Osteoblast (primary cell): ENCODE data around the gene XRCC1. TPM values are rescaled to one million over a fixed set of nuclear protein-coding genes. Genes with fewer than 3 reads are reported as not detected.

ENCODE experiments used
- DNase-seq: peaks from one replicate; pipeline ENCODE4 v3.0.0; 2011; ENCODE audit warnings: low spot score, mixed read lengths; ENCODE audit not compliant: insufficient read length; ENCODE audit errors: missing footprints
- H2AFZ ChIP-seq: 2 replicates; pipeline ENCODE4 v1.6.0; 2011; ENCODE audit warnings: mild to moderate bottlenecking, low read length
- H3K27ac ChIP-seq: 2 replicates; pipeline ENCODE4 v1.5.1; 2011; ENCODE audit warnings: mild to moderate bottlenecking, low read depth, low read length, moderate library complexity
- H3K27me3 ChIP-seq: 2 replicates; pipeline ENCODE4 v1.6.0; 2012; ENCODE audit warnings: mild to moderate bottlenecking, control low read depth, inconsistent platforms, low read length, moderate library complexity; ENCODE audit not compliant: insufficient read depth
- H3K36me3 ChIP-seq: 2 replicates; pipeline ENCODE4 v1.5.1; 2011; ENCODE audit warnings: mild to moderate bottlenecking, low read length, control low read depth, moderate library complexity; ENCODE audit not compliant: insufficient read depth
- H3K4me1 ChIP-seq: 2 replicates; pipeline ENCODE4 v1.5.1; 2011; ENCODE audit warnings: mild to moderate bottlenecking, low read length, control low read depth, moderate library complexity; ENCODE audit not compliant: insufficient read depth
- H3K4me2 ChIP-seq: 2 replicates; pipeline ENCODE4 v1.6.0; 2011; ENCODE audit warnings: mild to moderate bottlenecking, low read length; ENCODE audit not compliant: insufficient read depth
- H3K4me3 ChIP-seq: fragments of 200-600 bp; sonication (generic); 3 replicates; pipeline ENCODE4 v1.5.1; 2012; ENCODE audit warnings: mild to moderate bottlenecking, low read length, inconsistent platforms; ENCODE audit not compliant: insufficient read depth
- H3K79me2 ChIP-seq: 2 replicates; pipeline ENCODE4 v1.6.0; 2012; ENCODE audit warnings: mild to moderate bottlenecking, low read length, control low read depth, inconsistent platforms; ENCODE audit not compliant: insufficient read depth
- H3K9me3 ChIP-seq: 2 replicates; pipeline ENCODE4 v1.5.1; 2011; ENCODE audit warnings: low read depth, low read length, control low read depth
- H4K20me1 ChIP-seq: 2 replicates; pipeline ENCODE4 v1.6.0; 2012; ENCODE audit warnings: mild to moderate bottlenecking, low read length, control low read depth; ENCODE audit not compliant: insufficient read depth
- total RNA-seq: library from RNA; depleted of rRNA; stranded (reverse); fragments of >200 nt; gene quantifications from 2 replicates; pipeline ENCODE4 v1.2.3, GENCODE V29; 2012
- TF ChIP-seq, protein P1 (sequence below): IDR thresholded peaks from 2 replicates; pipeline ENCODE4 v1.5.1; 2011; ENCODE audit warnings: mild to moderate bottlenecking, low read depth, low read length, moderate library complexity; ENCODE audit errors: extremely low read depth

XRCC1 gene
- total RNA-seq, 1 donor = 21.4 TPM

DNA sequence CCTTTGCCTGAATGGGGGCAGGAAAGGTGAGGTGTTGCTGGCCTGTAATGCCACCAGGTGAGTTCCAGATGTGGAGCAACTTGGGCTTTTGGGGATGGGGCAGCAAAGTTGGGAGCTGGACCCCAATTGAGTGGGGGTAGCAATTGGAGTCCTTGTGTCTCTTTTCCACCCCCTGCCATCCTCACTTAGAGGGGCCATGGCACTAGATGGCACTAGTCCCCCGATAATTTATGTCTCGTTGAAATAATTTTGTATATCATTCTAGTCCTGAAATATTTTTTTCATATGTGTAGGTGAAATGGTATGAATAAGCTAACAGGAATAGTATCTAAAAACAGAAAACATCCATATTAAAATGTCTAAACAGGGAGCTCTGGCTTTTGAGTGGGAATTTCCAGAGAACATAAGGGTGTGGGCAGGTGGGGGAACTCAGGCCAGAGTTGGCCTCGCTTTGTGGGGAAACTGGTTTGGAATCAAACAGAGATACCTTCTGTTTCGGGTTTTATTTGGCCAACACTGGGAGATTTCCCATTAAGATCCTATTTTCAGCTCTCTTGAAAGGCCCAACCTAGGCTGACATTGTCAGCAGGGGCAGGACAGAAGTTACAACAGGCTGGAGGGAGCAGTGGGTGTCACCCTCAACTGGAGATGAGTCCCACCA lies 24.4 kb upstream of the XRCC1 start:
- Histone ChIP-seq H3K79me2 (peaks cover 40% of the 10 kb centered on the region), H3K27ac (no peak overlapping the region), H3K4me1 (peaks cover 15% of the 10 kb centered on the region), H3K9me3 (no peaks in the 10 kb centered on the region), H2AFZ (no peak overlapping the region), H3K4me3 (no peak overlapping the region), H4K20me1 (peaks cover 1% of the 10 kb centered on the region), H3K4me2 (no peak overlapping the region), H3K27me3 (no peaks in the 10 kb centered on the region), H3K36me3 (peaks cover 18% of the 10 kb centered on the region)
- peak; percentile 69 for DNase-seq
- TF ChIP-seq, protein P1, sequence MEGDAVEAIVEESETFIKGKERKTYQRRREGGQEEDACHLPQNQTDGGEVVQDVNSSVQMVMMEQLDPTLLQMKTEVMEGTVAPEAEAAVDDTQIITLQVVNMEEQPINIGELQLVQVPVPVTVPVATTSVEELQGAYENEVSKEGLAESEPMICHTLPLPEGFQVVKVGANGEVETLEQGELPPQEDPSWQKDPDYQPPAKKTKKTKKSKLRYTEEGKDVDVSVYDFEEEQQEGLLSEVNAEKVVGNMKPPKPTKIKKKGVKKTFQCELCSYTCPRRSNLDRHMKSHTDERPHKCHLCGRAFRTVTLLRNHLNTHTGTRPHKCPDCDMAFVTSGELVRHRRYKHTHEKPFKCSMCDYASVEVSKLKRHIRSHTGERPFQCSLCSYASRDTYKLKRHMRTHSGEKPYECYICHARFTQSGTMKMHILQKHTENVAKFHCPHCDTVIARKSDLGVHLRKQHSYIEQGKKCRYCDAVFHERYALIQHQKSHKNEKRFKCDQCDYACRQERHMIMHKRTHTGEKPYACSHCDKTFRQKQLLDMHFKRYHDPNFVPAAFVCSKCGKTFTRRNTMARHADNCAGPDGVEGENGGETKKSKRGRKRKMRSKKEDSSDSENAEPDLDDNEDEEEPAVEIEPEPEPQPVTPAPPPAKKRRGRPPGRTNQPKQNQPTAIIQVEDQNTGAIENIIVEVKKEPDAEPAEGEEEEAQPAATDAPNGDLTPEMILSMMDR = no peak

DNA sequence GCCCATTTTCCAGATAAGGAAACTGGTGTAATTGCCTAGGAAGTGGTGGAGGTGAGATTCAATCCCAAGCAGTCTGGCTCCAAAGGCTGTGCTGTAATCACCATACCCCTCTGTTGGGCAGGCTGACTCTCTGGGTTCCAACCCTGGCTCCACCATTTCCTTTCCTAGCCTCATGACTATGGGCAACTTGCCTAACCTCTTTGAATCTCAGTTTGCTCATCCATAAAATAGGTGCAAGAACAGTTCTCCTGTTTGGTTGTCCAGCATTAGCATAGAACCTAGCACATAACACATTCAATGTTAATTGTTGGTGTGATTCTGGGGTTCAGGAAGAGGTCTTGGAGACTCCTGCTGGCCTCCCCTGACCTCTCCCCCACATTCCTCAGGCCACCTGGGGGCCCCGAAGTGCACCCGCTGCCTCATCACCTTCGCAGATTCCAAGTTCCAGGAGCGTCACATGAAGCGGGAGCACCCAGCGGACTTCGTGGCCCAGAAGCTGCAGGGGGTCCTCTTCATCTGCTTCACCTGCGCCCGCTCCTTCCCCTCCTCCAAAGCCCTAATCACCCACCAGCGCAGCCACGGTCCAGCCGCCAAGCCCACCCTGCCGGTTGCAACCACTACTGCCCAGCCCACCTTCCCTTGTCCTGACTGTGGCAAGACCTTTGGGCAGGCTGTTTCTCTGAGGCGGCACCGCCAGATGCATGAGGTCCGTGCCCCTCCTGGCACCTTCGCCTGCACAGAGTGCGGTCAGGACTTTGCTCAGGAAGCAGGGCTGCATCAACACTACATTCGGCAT lies 23.3 kb upstream of the XRCC1 start:
- no peaks in the 10 kb centered on the region for H3K27me3 ChIP-seq
- H3K4me1 ChIP-seq = peaks cover 25% of the 10 kb centered on the region
- peaks cover 22% of the 10 kb centered on the region for H3K36me3 ChIP-seq
- peaks cover 51% of the 10 kb centered on the region for H3K79me2 ChIP-seq
- no peak overlapping the region for H3K27ac ChIP-seq
- H4K20me1 ChIP-seq = peaks cover 12% of the 10 kb centered on the region
- no peaks in the 10 kb centered on the region for H3K9me3 ChIP-seq
- no peak overlapping the region for H2AFZ ChIP-seq
- H3K4me2 ChIP-seq = peak overlapping the region; percentile 96
- TF ChIP-seq, protein P1 = no peak
- DNase-seq = peak; percentile 21
- no peak overlapping the region for H3K4me3 ChIP-seq

DNA sequence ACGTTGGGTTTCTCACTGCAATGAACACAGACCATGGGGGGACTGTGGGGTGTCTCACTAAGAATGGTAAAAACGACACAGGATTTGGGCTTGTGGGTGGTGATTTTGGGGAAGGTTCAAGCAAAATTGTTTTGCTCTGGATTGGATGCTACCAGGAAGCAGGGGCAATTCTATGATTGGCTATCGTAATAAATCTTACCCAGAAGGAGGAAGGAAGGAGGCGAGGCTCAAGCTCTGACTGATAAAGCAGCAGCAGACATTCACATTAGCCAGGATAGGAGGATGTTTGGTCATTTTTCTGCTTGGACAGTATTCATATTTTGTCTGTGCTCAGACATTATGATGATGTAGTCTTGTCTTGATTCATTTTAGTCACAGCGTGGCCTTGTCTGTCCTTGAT lies 22.5 kb upstream of the XRCC1 start:
- peak overlapping the region; percentile 85 for H3K4me3 ChIP-seq
- peak; percentile 48 for DNase-seq
- H3K4me1 ChIP-seq = peaks cover 26% of the 10 kb centered on the region
- TF ChIP-seq, protein P1 = no peak
- peak overlapping the region; percentile 96 for H3K4me2 ChIP-seq
- no peaks in the 10 kb centered on the region for H3K27me3 ChIP-seq
- H2AFZ ChIP-seq = no peak overlapping the region
- H3K79me2 ChIP-seq = peaks cover 59% of the 10 kb centered on the region
- peaks cover 12% of the 10 kb centered on the region for H4K20me1 ChIP-seq
- peak overlapping the region; percentile 99 for H3K27ac ChIP-seq
- H3K36me3 ChIP-seq = peaks cover 30% of the 10 kb centered on the region
- H3K9me3 ChIP-seq = no peaks in the 10 kb centered on the region

DNA sequence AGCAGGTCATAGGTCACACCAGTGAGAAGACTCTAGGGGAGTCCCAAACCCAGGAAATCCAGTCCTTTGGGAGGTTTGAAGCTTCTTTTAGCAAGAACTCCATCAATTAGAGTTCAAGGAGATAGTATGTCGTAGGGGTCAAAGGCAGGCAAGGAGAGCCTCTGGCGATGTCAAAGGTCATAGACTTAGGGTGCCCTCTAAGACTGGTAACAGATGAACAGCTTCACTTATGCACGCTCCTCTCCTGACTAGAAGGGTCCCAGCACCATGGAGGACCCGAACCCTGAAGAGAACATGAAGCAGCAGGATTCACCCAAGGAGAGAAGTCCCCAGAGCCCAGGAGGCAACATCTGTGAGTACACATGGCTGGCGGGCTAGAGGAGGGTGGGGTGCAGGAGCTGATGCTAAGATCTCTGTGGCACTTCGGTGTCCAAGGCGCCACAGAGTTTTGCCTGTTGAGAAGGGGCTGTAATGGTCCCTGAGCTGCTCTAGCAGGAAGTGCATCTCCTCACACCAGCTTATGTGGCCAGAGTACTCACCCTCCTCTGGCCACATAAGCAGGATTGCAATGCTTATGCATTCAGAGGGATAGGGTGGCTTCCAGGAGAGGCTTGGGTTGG lies 21.6 kb upstream of the XRCC1 start:
- Histone ChIP-seq H3K9me3 (no peaks in the 10 kb centered on the region), H3K27me3 (no peaks in the 10 kb centered on the region), H4K20me1 (peaks cover 17% of the 10 kb centered on the region), H3K27ac (peak overlapping the region; percentile 99), H2AFZ (peak overlapping the region; percentile 92), H3K4me2 (peak overlapping the region; percentile 96), H3K36me3 (peaks cover 37% of the 10 kb centered on the region), H3K4me1 (peaks cover 26% of the 10 kb centered on the region), H3K79me2 (peaks cover 68% of the 10 kb centered on the region), H3K4me3 (peak overlapping the region; percentile 85)
- TF ChIP-seq, protein P1 = no peak
- peak; percentile 81 for DNase-seq
